Ovary (tissue), 3 donors: ENCODE measurements around the gene CENPP.

Source experiments
- CTCF ChIP-seq, 3 donors: fragments of 450-650 bp in 2 of 3; fragments of 200-600 bp in 1 of 3; IDR thresholded peaks; one replicate each; pipeline versions ENCODE4 v1.5.1 to v1.8.0; 2016 to 2022; ENCODE audit warnings: antibody characterized with exemption in 3 of 3, mild to moderate bottlenecking in 1 of 3
- POLR2A ChIP-seq: fragments of 450-650 bp; IDR thresholded peaks from one replicate; pipeline ENCODE4 v1.6.1; 2017; ENCODE audit warnings: antibody characterized with exemption, mild to moderate bottlenecking, moderate library complexity
- donor health status: DM: no; HTN: no; CAD: no.

DNA sequence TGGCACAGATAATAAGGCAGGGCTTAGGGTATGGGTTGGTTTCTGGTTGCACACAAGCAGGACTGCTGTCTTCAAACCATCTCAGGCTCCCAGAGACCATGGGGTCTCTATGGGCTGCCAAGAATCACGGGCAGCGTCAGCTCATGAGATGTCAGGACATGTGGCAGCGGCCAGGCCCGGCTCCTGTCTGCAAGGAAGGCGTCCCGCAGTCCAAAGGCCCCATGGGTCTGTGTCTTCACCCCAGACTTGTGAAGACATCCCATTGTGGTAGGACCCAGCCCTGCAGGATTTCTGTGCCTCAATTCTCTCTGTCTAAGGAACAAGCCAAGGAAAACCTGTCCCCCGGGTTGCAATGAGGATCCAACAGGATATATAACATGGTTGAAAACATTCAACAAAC, 311.6 kb downstream of the CENPP start:
- TF ChIP-seq CTCF (IDR thresholded peaks at IDR 0.05) (no peak), POLR2A (no peak)
